ENCODE results near the gene LRRC17.
"Not testable (repeated sequence)": the region's sequence is repeated elsewhere in the genome, so short reads cannot be mapped to it uniquely, and the experiment has no call there.

LRRC17 gene

DNA sequence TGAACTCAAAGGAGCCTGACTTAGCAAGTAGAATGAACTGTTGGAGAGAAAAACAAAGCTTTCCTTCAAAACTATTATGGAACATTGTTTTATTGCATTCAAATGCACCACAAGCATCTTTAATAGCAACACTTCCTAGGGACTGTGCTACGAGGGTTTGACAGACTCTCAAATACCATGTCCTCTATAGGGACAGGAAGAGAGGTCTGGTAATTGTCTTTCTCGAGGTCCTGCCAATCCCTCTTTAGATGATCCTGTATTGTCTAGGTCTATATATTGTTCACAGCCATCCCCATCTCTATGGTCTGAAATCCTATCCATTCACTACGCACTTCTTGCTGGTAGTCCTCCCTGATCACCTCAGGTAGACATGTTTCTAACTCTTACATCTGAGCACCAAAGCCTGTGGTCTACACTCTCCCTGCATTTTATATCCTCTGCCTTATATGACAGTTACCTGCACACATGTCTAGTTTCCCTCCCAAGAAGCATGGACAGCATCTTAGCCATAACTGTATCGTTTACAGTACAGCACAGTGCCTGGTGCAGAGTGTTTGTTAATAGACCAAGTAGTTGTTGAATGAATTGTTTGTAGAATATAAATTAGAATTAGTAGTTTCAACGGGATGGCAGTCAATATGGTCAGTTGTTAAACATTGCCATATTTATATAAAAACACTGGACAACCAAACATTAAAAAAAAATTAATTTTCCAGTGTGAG lies 21.7 kb upstream of the LRRC17 start:
- no peaks in the 10 kb centered on the region for H3K9me3 Mint-ChIP-seq
- no peaks in the 10 kb centered on the region for H3K4me1 Mint-ChIP-seq
- no peak overlapping the region for H3K27ac Mint-ChIP-seq
- no peak overlapping the region for H3K4me3 Mint-ChIP-seq
- H3K36me3 Mint-ChIP-seq, result peaks cover 3% of the 10 kb centered on the region
- H3K27me3 Mint-ChIP-seq, result no peaks in the 10 kb centered on the region

DNA sequence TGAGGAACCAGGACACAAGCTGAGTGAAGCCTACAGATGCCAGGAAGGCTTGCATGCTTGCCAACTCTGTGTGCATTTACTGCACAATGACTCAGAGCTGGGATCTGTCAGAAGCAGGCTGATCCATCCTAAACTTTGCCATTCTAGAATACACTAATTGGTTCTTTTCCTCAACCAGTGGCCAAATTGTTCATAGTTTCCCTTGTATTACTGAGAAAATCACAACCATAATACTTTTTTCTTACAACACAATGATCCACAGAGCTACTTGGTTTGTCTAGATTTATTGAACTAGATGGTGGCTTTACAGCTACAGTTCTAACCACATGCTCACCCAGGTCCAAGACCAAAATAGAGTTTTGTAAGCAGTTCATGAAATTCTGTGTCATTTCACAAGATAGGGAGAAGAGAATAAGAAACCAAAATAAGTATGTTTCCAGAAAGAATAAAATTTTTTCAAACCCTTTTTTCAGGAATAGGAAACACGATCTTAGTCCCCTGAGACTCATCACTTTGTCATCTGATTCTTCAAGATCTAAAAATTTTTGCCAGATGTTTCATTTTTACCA lies 21.0 kb upstream of the LRRC17 start:
- H3K4me1 Mint-ChIP-seq, result no peaks in the 10 kb centered on the region
- H3K27me3 Mint-ChIP-seq, result no peaks in the 10 kb centered on the region
- peaks cover 3% of the 10 kb centered on the region for H3K36me3 Mint-ChIP-seq
- H3K4me3 Mint-ChIP-seq, result no peak overlapping the region
- no peak overlapping the region for H3K27ac Mint-ChIP-seq
- H3K9me3 Mint-ChIP-seq, result no peaks in the 10 kb centered on the region

DNA sequence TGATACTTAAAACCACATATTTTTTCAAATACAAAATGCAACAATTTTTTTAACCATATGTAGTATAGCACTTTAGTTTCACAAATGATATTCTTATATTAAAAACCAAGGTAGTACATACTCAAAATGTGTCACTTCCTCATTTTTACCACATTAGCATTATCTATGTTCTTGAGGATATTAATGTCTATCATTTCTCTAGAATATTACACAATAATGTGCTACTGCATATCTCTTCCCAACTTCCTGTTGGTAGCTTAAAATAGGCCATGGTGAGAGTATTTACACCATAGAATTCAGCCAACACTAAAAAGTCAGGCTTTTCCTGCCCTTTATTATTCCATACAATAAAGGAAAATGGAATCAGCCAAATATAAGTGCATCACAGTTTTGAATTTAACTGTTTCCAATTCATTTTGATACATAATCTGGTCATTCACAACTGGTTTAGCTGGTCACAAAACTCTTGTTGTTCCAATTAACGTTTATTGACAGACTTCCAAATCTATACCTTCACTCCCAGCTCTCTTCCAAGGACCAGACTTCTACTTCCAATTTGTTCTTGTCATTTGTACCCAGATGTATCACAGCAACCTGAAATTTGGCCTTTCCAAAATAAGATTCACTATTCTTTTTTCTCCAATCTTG lies 20.0 kb upstream of the LRRC17 start:
- Mint-ChIP-seq H3K27ac (no peak overlapping the region), H3K4me3 (no peak overlapping the region), H3K27me3 (no peaks in the 10 kb centered on the region), H3K9me3 (no peaks in the 10 kb centered on the region), H3K4me1 (no peaks in the 10 kb centered on the region), H3K36me3 (peaks cover 3% of the 10 kb centered on the region)

DNA sequence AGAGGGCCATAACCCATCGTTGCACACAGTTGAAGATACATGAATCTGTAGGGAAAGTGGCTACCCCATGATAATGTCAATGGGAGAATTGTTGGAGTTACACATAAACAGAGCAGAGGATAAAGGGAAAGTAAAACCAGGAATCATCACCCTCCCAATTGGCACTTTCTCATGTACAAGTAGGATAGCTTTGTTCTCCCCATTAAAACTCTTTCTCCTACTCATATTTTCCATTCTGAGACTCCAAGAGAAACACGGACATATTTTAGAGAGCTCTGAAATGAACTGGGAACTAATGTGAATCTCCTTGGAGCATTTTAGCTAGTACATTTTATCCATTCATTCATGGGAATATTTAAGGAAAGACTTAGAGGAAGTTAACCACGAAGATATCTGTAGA lies 17.2 kb upstream of the LRRC17 start:
- Mint-ChIP-seq H3K4me1 (no peaks in the 10 kb centered on the region), H3K27me3 (no peaks in the 10 kb centered on the region), H3K4me3 (no peak overlapping the region), H3K27ac (no peak overlapping the region), H3K36me3 (peaks cover 1% of the 10 kb centered on the region), H3K9me3 (no peaks in the 10 kb centered on the region)

DNA sequence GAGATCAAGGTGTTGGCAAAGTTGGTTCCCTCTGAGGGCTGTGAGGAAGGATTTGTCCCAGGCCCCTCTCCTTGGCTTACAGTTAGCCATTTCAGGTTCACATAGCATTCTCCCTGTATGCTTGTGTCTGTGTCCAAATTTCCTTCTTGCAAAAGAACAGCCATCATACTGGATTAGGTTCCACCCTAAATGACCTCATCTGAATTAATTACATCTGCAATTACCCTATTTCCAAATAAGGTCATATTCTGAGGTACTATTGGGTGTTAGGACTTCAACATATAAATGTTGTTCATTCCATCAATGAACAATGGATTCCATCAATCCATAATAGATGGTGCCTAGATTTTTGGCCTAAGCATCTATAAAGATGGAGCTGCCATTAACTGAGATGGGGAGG lies 16.2 kb upstream of the LRRC17 start:
- H3K36me3 Mint-ChIP-seq, result peaks cover 1% of the 10 kb centered on the region
- H3K4me1 Mint-ChIP-seq, result no peaks in the 10 kb centered on the region
- H3K9me3 Mint-ChIP-seq, result no peaks in the 10 kb centered on the region
- H3K4me3 Mint-ChIP-seq, result no peak overlapping the region
- H3K27me3 Mint-ChIP-seq, result no peaks in the 10 kb centered on the region
- no peak overlapping the region for H3K27ac Mint-ChIP-seq

DNA sequence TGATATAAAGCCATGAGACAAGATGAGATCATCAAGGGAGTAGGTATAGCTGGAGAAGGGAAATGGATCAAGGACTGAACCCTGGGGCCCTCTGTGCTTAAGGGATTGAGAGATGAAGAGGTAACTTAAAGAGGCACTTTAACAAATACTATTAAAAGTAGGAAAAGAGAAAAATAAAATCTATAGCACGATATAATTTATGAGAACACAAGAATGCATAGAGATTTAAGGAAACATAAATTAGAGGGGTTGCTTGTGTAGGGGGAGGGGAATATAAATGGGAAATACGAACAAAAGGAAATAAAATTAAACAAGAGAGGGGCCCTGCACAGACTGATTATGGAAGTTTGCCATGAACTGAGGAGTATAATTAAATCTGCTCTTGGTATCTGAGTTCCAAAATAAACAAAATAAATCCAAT lies 15.6 kb upstream of the LRRC17 start:
- H3K4me3 Mint-ChIP-seq, result no peak overlapping the region
- H3K27me3 Mint-ChIP-seq, result no peaks in the 10 kb centered on the region
- no peaks in the 10 kb centered on the region for H3K9me3 Mint-ChIP-seq
- peaks cover 1% of the 10 kb centered on the region for H3K36me3 Mint-ChIP-seq
- no peak overlapping the region for H3K27ac Mint-ChIP-seq
- H3K4me1 Mint-ChIP-seq, result no peaks in the 10 kb centered on the region

DNA sequence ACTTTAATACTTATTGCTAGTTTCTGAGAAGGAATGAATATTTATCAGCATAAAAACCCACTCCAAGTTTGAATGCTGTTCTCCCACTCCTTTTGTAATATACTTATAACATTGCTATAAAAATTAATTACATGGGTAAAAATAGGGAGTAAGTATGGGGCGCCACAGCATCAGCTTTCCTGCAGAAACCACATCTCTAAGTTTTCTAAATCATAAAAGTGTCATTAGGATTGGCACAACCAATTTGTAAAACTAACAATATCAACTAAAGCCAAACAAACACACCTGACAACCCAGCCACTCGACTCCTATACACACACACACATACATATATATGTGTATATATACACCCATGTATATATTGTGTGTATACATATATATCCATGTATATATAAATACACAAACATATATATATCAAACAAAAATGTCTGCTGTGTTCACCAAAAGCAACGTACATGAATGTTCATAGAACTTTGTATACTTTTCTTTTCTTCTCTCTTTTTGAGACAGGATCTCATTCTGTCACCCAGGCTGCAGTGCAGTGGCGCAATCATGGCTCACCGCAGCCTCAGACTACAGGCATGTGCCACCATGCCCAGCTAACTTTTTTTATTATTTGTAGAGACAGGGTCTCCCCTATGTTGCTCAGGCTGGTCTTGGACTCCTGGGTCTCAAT lies 14.8 kb upstream of the LRRC17 start:
- Mint-ChIP-seq H3K36me3 (peaks cover under 1% of the 10 kb centered on the region), H3K4me1 (no peaks in the 10 kb centered on the region), H3K27me3 (no peaks in the 10 kb centered on the region), H3K27ac (no peak overlapping the region), H3K4me3 (no peak overlapping the region), H3K9me3 (no peaks in the 10 kb centered on the region)

DNA sequence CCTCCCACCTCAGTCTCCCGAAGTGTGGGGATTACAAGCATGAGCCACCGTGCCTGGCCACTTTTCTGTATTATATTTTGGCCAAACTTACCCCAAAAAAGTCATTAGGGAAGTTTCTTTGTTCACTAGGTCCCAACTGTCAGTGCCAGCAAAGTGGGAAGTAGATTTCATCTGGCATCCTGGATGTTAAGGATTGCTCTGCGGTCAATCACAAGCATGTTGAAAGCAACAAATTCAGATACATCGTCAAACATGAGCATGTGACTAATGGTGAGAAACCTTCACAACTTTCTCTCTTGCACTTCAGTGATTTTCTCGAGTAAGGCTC lies 14.3 kb upstream of the LRRC17 start:
- Mint-ChIP-seq H3K27ac (no peak overlapping the region), H3K36me3 (no peaks in the 10 kb centered on the region), H3K27me3 (no peaks in the 10 kb centered on the region), H3K4me3 (no peak overlapping the region), H3K9me3 (no peaks in the 10 kb centered on the region), H3K4me1 (no peaks in the 10 kb centered on the region)

DNA sequence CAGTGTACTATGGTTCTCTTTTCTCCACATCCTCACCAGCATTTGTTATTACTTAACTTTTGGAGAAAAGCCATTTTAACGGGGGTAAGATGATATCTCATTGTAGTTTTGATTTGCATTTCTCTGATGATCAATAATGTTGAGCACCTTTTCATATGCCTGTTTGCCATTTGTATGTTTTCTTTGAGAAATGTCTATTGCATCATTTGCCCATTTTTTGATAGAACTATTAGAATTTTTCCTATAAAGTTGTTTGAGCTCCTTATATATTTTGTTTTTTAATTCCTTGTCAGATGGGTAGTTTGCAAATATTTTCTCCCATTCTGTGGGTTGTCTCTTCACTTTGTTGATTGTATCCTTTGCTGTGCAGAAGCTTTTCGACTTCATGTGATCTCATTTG lies 10.7 kb upstream of the LRRC17 start:
- not testable (repeated sequence) for H3K36me3 Mint-ChIP-seq, H3K4me1 Mint-ChIP-seq, H3K27ac Mint-ChIP-seq, H3K4me3 Mint-ChIP-seq, H3K27me3 Mint-ChIP-seq
- peaks cover 14% of the 10 kb centered on the region for H3K9me3 Mint-ChIP-seq

DNA sequence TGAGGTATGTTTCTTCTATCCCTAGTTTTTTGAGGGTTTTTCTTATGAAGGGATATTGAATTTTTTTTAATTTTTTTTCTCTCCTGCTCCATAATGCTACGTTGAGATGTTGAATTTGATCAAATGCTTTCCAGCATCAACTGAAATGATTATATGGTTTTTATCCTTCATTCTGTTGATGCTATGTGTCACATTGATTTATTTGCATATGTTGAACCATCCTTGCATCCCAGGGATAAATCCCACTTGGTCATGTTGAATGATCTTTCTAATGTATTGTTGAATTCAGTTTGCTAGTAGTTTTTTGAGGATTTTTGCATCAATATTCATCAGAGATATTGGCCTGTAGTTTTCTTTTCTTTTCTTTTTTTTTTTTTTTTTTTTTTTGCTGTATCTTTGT lies 9.2 kb upstream of the LRRC17 start:
- H3K4me1 Mint-ChIP-seq, H3K4me3 Mint-ChIP-seq: not testable (repeated sequence)

DNA sequence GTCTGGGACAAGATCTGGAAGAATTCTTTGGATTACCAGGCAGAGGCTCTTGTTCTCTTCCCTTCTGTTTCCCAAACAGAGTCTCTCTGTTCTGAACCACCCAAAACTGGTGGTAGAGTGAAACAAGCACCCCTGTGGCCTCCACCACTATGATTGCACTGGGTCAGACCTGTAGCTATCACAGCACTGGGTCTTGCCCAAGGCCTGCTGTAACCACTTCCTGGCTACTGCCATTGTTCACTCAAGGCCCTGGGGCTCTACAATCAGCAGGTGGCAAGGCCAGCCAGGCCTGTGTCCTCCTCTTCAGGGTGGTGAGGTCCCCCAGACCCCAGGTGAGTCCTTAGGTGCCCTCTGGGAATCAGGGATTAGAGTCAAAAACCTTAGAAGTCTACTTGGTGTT lies 4.1 kb upstream of the LRRC17 start:
- no peak overlapping the region for H3K27ac Mint-ChIP-seq
- no peaks in the 10 kb centered on the region for H3K27me3 Mint-ChIP-seq
- peaks cover 14% of the 10 kb centered on the region for H3K9me3 Mint-ChIP-seq
- no peak overlapping the region for H3K4me3 Mint-ChIP-seq
- no peaks in the 10 kb centered on the region for H3K4me1 Mint-ChIP-seq
- H3K36me3 Mint-ChIP-seq, result peaks cover 18% of the 10 kb centered on the region

More for the DNA sequence above, 9.2 kb upstream of the LRRC17 start:
- not testable (repeated sequence) for H3K27ac Mint-ChIP-seq, H3K27me3 Mint-ChIP-seq
- Mint-ChIP-seq H3K36me3 (peaks cover 13% of the 10 kb centered on the region), H3K9me3 (peaks cover 14% of the 10 kb centered on the region)

DNA sequence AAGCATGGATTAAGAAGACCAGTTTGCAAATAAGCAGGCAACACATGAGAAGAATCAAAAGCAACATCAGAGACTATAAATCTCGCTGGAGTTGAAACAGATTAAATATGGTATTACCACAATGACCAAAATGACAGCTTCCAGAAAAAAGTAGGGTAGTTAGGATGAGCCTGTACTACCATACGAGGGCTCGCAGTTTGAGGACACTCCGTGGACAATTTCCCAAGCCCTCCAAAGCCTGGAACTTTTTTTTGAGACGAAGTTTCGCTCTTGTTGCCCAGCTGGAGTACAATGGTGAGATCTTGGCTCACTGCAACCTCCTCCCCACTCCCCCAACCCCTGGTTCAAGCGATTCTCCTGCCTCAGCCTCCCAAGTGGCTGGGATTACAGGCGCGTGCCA lies 1.0 kb downstream of the LRRC17 start:
- no peaks in the 10 kb centered on the region for H3K9me3 Mint-ChIP-seq
- no peak overlapping the region for H3K4me3 Mint-ChIP-seq
- peaks cover 6% of the 10 kb centered on the region for H3K36me3 Mint-ChIP-seq
- no peak overlapping the region for H3K27ac Mint-ChIP-seq
- H3K27me3 Mint-ChIP-seq, result no peaks in the 10 kb centered on the region
- no peaks in the 10 kb centered on the region for H3K4me1 Mint-ChIP-seq

DNA sequence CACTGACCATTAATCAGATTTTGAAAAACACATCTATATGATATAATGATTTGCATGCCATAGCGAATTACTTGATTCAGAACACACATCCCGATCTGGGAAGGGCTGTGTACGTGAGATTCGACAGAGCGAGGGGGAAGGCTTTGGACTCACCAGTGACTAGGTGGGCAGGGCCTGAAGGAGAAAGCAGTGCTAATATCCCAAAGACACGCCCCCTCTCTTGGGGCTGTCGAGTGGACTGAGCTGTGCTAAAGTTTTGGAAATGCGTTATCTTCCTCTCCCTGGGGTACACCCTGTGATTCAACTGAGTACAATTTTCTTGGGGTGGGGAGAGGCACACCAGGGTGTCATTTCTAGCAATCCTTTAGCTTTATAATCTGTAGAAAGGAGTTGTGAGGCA lies 1.8 kb downstream of the LRRC17 start:
- Mint-ChIP-seq H3K36me3 (peaks cover 6% of the 10 kb centered on the region), H3K9me3 (no peaks in the 10 kb centered on the region), H3K4me1 (no peaks in the 10 kb centered on the region), H3K27me3 (no peaks in the 10 kb centered on the region), H3K4me3 (no peak overlapping the region), H3K27ac (no peak overlapping the region)

DNA sequence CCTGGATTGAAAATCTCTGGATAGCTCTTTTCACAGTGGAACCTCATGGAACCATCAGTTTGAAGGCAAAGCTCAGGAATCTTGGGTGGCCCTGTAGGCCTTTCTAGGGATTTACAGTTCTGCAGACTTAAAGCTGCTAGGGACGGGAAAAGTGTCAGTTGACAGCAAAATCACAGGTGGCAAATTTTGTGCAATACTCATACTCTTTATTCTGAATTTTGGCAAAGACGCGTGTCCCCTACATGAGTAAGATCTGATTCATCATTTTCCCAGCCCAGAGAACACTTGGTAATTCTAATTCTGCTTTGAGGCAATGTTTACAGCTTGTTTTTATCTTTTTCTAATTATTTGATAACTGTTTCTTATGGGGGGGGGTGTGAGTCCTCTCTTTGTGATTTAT lies 3.6 kb downstream of the LRRC17 start:
- no peak overlapping the region for H3K27ac Mint-ChIP-seq
- H3K4me3 Mint-ChIP-seq, result no peak overlapping the region
- H3K27me3 Mint-ChIP-seq, result no peaks in the 10 kb centered on the region
- no peaks in the 10 kb centered on the region for H3K9me3 Mint-ChIP-seq
- H3K4me1 Mint-ChIP-seq, result no peaks in the 10 kb centered on the region
- H3K36me3 Mint-ChIP-seq, result no peaks in the 10 kb centered on the region

DNA sequence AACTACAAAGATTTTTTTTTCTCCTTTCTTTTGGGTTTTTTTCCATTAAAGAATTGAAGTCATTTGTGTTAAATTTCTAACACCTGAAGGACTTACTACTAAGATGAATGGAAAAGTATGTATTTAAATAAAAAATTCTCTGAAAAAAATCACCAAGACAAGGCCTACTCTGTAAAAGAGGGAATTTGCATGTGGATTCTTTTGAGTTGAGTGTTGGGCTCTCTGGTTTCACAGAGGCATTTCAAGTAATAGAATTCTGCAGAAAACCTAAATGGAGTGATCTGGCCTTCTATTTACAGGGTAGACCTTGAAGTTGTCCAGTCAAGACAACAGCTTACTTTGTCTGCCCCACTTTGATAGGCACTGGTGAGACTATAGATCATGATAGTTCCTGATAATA lies 4.1 kb downstream of the LRRC17 start:
- H3K9me3 Mint-ChIP-seq, result no peaks in the 10 kb centered on the region
- no peaks in the 10 kb centered on the region for H3K36me3 Mint-ChIP-seq
- H3K27me3 Mint-ChIP-seq, result no peaks in the 10 kb centered on the region
- H3K4me3 Mint-ChIP-seq, result no peak overlapping the region
- no peaks in the 10 kb centered on the region for H3K4me1 Mint-ChIP-seq
- no peak overlapping the region for H3K27ac Mint-ChIP-seq

Data from activated naive CD4-positive, alpha-beta T cell treated with anti-CD3 and anti-CD28 coated beads, Interleukin-2, amount 50 U/mL, for 24 hours (primary cell).